ENCODE data around the gene KCTD1.
"Not testable (repeated sequence)": the region's sequence is repeated elsewhere in the genome, so short reads cannot be mapped to it uniquely, and the experiment has no call there.

The KCTD1 gene

GRCh38 chr18:26438980-26439379 is 109.4 kb downstream of the KCTD1 start:
- no peak overlapping the region for H3K9ac ChIP-seq (ENCODE audit: low read length)
- H3K27ac ChIP-seq (ENCODE audit: low read length) = no peak overlapping the region
- H3K4me1 ChIP-seq (ENCODE audit: low read length) = no peaks in the 10 kb centered on the region
- no peak overlapping the region for H3K4me2 ChIP-seq (ENCODE audit: low read depth, low read length)
- H3F3A ChIP-seq (ENCODE audit: insufficient read depth, low read length) = no peaks in the 10 kb centered on the region
- TF ChIP-seq, protein P1, sequence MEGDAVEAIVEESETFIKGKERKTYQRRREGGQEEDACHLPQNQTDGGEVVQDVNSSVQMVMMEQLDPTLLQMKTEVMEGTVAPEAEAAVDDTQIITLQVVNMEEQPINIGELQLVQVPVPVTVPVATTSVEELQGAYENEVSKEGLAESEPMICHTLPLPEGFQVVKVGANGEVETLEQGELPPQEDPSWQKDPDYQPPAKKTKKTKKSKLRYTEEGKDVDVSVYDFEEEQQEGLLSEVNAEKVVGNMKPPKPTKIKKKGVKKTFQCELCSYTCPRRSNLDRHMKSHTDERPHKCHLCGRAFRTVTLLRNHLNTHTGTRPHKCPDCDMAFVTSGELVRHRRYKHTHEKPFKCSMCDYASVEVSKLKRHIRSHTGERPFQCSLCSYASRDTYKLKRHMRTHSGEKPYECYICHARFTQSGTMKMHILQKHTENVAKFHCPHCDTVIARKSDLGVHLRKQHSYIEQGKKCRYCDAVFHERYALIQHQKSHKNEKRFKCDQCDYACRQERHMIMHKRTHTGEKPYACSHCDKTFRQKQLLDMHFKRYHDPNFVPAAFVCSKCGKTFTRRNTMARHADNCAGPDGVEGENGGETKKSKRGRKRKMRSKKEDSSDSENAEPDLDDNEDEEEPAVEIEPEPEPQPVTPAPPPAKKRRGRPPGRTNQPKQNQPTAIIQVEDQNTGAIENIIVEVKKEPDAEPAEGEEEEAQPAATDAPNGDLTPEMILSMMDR (IDR thresholded peaks at IDR 0.05; ENCODE audit: low read length) = no peak
- H4K20me1 ChIP-seq (ENCODE audit: insufficient read depth, low read length) = no peaks in the 10 kb centered on the region
- no peak overlapping the region for H3K4me3 ChIP-seq (ENCODE audit: low read length)
- H3K27me3 ChIP-seq (replicated peaks; ENCODE audit: insufficient read depth, low read length) = no peaks in the 10 kb centered on the region
- H2AFZ ChIP-seq (ENCODE audit: low read length) = no peak overlapping the region
- no peak for DNase-seq
- H3K9me3 ChIP-seq (replicated peaks; ENCODE audit: insufficient read depth, low read length) = no peaks in the 10 kb centered on the region
- no peaks in the 10 kb centered on the region for H3K36me3 ChIP-seq (replicated peaks; ENCODE audit: insufficient read depth, low read length)
- no peaks in the 10 kb centered on the region for H3K9me2 ChIP-seq (replicated peaks; ENCODE audit: insufficient read depth, low read length)
- no peaks in the 10 kb centered on the region for H3K79me2 ChIP-seq (ENCODE audit: low read length)

GRCh38 chr18:26437634-26438033 is 110.7 kb downstream of the KCTD1 start:
- H4K20me1 ChIP-seq (ENCODE audit: insufficient read depth, low read length); H3K4me2 ChIP-seq (ENCODE audit: low read depth, low read length); H3K27ac ChIP-seq (ENCODE audit: low read length); H3K9ac ChIP-seq (ENCODE audit: low read length); H3K4me1 ChIP-seq (ENCODE audit: low read length); H3K79me2 ChIP-seq (ENCODE audit: low read length); H3K36me3 ChIP-seq (replicated peaks; ENCODE audit: insufficient read depth, low read length); H3K4me3 ChIP-seq (ENCODE audit: low read length); H3K9me3 ChIP-seq (replicated peaks; ENCODE audit: insufficient read depth, low read length); H3F3A ChIP-seq (ENCODE audit: insufficient read depth, low read length); H3K9me2 ChIP-seq (replicated peaks; ENCODE audit: insufficient read depth, low read length); DNase-seq; H2AFZ ChIP-seq (ENCODE audit: low read length); H3K27me3 ChIP-seq (replicated peaks; ENCODE audit: insufficient read depth, low read length): not testable (repeated sequence)

- H3K9me3 ChIP-seq (replicated peaks; ENCODE audit: insufficient read depth, low read length) = no peaks in the 10 kb centered on the region
- no peak overlapping the region for H3K4me3 ChIP-seq (ENCODE audit: low read length)
- H3K4me1 ChIP-seq (ENCODE audit: low read length) = no peaks in the 10 kb centered on the region
- no peaks in the 10 kb centered on the region for H4K20me1 ChIP-seq (ENCODE audit: insufficient read depth, low read length)
- H3K79me2 ChIP-seq (ENCODE audit: low read length) = no peaks in the 10 kb centered on the region
- no peaks in the 10 kb centered on the region for H3K27me3 ChIP-seq (replicated peaks; ENCODE audit: insufficient read depth, low read length)
- H2AFZ ChIP-seq (ENCODE audit: low read length) = no peak overlapping the region
- H3K36me3 ChIP-seq (replicated peaks; ENCODE audit: insufficient read depth, low read length) = no peaks in the 10 kb centered on the region
- DNase-seq = no peak
- no peak overlapping the region for H3K4me2 ChIP-seq (ENCODE audit: low read depth, low read length)
- H3K27ac ChIP-seq (ENCODE audit: low read length) = no peak overlapping the region
- H3K9me2 ChIP-seq (replicated peaks; ENCODE audit: insufficient read depth, low read length) = no peaks in the 10 kb centered on the region
- no peaks in the 10 kb centered on the region for H3F3A ChIP-seq (ENCODE audit: insufficient read depth, low read length)
- H3K9ac ChIP-seq (ENCODE audit: low read length) = no peak overlapping the region
- TF ChIP-seq, protein P1 (IDR thresholded peaks at IDR 0.05; ENCODE audit: low read length) = no peak
- no peak for TF ChIP-seq EZH2phosphoT487 (IDR thresholded peaks at IDR 0.05; ENCODE audit: low read length)
- no peak for TF ChIP-seq EZH2 (optimal IDR thresholded peaks at IDR 0.05; ENCODE audit: low read depth, low read length)
Measured at GRCh38 chr18:26436176-26437051, 111.9 kb downstream of the KCTD1 start.

DNA sequence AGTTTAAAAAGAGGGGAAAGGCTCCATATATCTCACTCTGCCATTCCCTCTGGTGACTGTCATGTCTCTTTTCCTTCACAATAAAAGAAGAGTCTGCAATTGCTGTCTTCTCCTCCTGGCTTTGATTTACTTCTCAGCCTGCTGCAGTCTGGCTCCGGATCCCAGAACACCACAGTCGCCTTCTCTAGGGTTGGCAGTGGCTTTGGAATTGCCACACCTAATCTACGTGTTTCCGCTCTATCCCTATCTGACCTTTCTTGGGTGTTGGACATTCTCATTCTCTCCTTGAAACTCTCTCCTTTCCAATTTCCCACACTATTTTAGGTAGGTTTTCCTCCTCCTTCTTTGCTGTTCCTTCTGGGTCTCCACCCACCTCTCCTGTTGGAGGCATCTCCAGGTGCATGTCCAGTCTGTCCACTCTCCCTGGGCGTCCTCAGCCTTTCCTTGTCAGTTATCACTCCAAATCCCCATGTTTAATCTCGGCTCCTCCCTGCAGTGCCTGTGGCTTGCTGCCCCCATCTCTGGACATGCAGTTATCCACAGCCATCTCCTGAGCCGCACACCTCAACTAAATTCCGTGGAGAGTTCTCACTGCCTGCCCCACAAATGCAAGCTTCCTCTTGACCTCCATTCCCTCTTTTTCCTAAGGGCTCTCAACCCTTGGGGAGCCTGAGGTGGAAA is 112.8 kb downstream of the KCTD1 start:
- Histone ChIP-seq H2AFZ (ENCODE audit: low read length) (no peak overlapping the region), H3K79me2 (ENCODE audit: low read length) (no peaks in the 10 kb centered on the region), H3K4me1 (ENCODE audit: low read length) (no peaks in the 10 kb centered on the region), H3K9me2 (replicated peaks; ENCODE audit: insufficient read depth, low read length) (no peaks in the 10 kb centered on the region), H3F3A (ENCODE audit: insufficient read depth, low read length) (no peaks in the 10 kb centered on the region), H3K27me3 (replicated peaks; ENCODE audit: insufficient read depth, low read length) (no peaks in the 10 kb centered on the region), H3K4me2 (ENCODE audit: low read depth, low read length) (no peak overlapping the region), H3K36me3 (replicated peaks; ENCODE audit: insufficient read depth, low read length) (no peaks in the 10 kb centered on the region), H3K9ac (ENCODE audit: low read length) (no peak overlapping the region), H3K4me3 (ENCODE audit: low read length) (no peak overlapping the region), H3K27ac (ENCODE audit: low read length) (no peak overlapping the region), H4K20me1 (ENCODE audit: insufficient read depth, low read length) (no peaks in the 10 kb centered on the region), H3K9me3 (replicated peaks; ENCODE audit: insufficient read depth, low read length) (no peaks in the 10 kb centered on the region)
- TF ChIP-seq EZH2phosphoT487 (IDR thresholded peaks at IDR 0.05; ENCODE audit: low read length) = no peak
- DNase-seq = no peak

All from MM.1S (cell line).